Thyroid gland (tissue), 4 donors: ENCODE measurements around the gene CNDP2. TPM values are rescaled to one million over a fixed set of nuclear protein-coding genes. Genes with fewer than 3 reads are reported as not detected.

Experiments
- DNase-seq, 2 donors: peaks; one replicate each; pipeline ENCODE4 v3.0.0-alpha.2; 2019
- H3K27ac ChIP-seq, 3 donors: fragments of 200-600 bp; sonication (generic); 1 replicate in 2 of 3; 2 replicates in 1 of 3; pipeline ENCODE4 v1.5.1; 2016 to 2019; ENCODE audit warnings: mild to moderate bottlenecking in 1 of 3, moderate library complexity in 1 of 3
- H3K27me3 ChIP-seq: fragments of 200-600 bp; sonication (generic); one replicate; pipeline ENCODE4 v1.5.1; 2019
- H3K36me3 ChIP-seq, 2 donors: fragments of 200-600 bp; sonication (generic); one replicate each; pipeline ENCODE4 v1.5.1; 2016 to 2019
- H3K4me1 ChIP-seq, 2 donors: fragments of 200-600 bp; sonication (generic); one replicate each; pipeline ENCODE4 v1.5.1; 2017 to 2019
- H3K4me3 ChIP-seq, 3 donors: fragments of 200-600 bp; sonication (generic); replicated peaks in 1 of 3; 1 replicate in 2 of 3; 2 replicates in 1 of 3; pipeline ENCODE4 v1.5.1; 2016; ENCODE audit warnings: mild to moderate bottlenecking in 1 of 3
- H3K9me3 ChIP-seq: fragments of 200-600 bp; sonication (generic); one replicate; pipeline ENCODE4 v1.5.1; 2017
- CTCF ChIP-seq, 6 experiments: fragments of 200-600 bp in 3 of 6; fragments of 450-650 bp in 3 of 6; sonication (generic) in 3 of 6; IDR thresholded peaks; one replicate each; pipeline ENCODE4 v1.5.1; 2016 to 2019; ENCODE audit warnings: antibody characterized with exemption in 6 of 6, mild to moderate bottlenecking in 2 of 6, inconsistent platforms in 1 of 6, moderate library complexity in 1 of 6
- POLR2A ChIP-seq, 2 donors: fragments of 450-650 bp; IDR thresholded peaks; one replicate each; pipeline ENCODE4 v1.6.1; 2017; ENCODE audit warnings: antibody characterized with exemption in 2 of 2, mild to moderate bottlenecking in 2 of 2, moderate library complexity in 1 of 2
- WGBS, 2 donors: methylation state at CpG; one replicate each; pipeline ENCODE4 v1.1.5; 2017; 5-methylcytosine and 5-hydroxymethylcytosine counted together
- intact Hi-C: fragments of 100-400 bp; cut with DNase I; formaldehyde crosslinking; loops from one replicate; pipeline ENCODE4 v1.15.1; 2023
- total RNA-seq, 4 donors: library from RNA; depleted of rRNA; stranded (reverse); fragments of >200 nt; gene quantifications; one replicate each; pipeline ENCODE4 v1.2.3, GENCODE V29; 2016

Gene CNDP2
- total RNA-seq, 4 donors from 2014 or later = 249 to 437 (median 301) TPM

- TF ChIP-seq CTCF (IDR thresholded peaks at IDR 0.05) = peak in 1 of 6 experiments; percentile 2
- no peak for TF ChIP-seq POLR2A (IDR thresholded peaks at IDR 0.05)
- H3K9me3 ChIP-seq = no peaks in the 10 kb centered on the region
- peaks cover 4 to 10% of the 10 kb centered on the region in 2 donors for H3K4me1 ChIP-seq
- no peak for DNase-seq
- no peak overlapping the region for H3K27ac ChIP-seq
- no peak overlapping the region for H3K4me3 ChIP-seq
- no peaks in the 10 kb centered on the region for H3K36me3 ChIP-seq
- intact Hi-C loops = loop anchor here (5.0 kb wide), 1 partner anchor 354 kb away; no protein-coding TSS in a partner anchor
- WGBS, 2 donors = 96 to 98% methylated on average over 6 of the region's 6 CpGs
- no peaks in the 10 kb centered on the region for H3K27me3 ChIP-seq
These were observed 54.7 kb downstream of the CNDP2 start for GRCh38 chr18:74550886-74551285.

- Histone ChIP-seq H3K4me3 (no peak overlapping the region), H3K36me3 (no peaks in the 10 kb centered on the region), H3K4me1 (peaks cover 4 to 10% of the 10 kb centered on the region in 2 donors), H3K9me3 (no peaks in the 10 kb centered on the region), H3K27ac (no peak overlapping the region), H3K27me3 (no peaks in the 10 kb centered on the region)
- 51 to 72% methylated on average over 3 of the region's 3 CpGs for WGBS, 2 donors
- no peak for DNase-seq
- no peak for TF ChIP-seq CTCF (IDR thresholded peaks at IDR 0.05)
- no peak for TF ChIP-seq POLR2A (IDR thresholded peaks at IDR 0.05)
- intact Hi-C loops = loop anchor here (5.0 kb wide), 1 partner anchor 354 kb away; no protein-coding TSS in a partner anchor
These were observed 55.3 kb downstream of the CNDP2 start for GRCh38 chr18:74551452-74551851.

GRCh38 chr18:74551936-74552555 is 55.9 kb downstream of the CNDP2 start:
- Histone ChIP-seq H3K9me3 (no peaks in the 10 kb centered on the region), H3K36me3 (no peaks in the 10 kb centered on the region)
- WGBS, 2 donors = 24 to 27% methylated on average over 5 of the region's 5 CpGs

GRCh38 chr18:74556126-74556525 is 60.0 kb downstream of the CNDP2 start:
- WGBS, 2 donors = 88 to 92% methylated on average over 11 of the region's 11 CpGs
- no peaks in the 10 kb centered on the region for H3K36me3 ChIP-seq
- H3K27me3 ChIP-seq = no peaks in the 10 kb centered on the region
- intact Hi-C loops = no loop called here
- TF ChIP-seq CTCF (IDR thresholded peaks at IDR 0.05) (no peak), POLR2A (IDR thresholded peaks at IDR 0.05) (no peak)
- DNase-seq = no peak
- no peak overlapping the region for H3K4me3 ChIP-seq
- H3K27ac ChIP-seq = no peak overlapping the region
- H3K9me3 ChIP-seq = no peaks in the 10 kb centered on the region
- peaks cover 4 to 15% of the 10 kb centered on the region in 2 donors for H3K4me1 ChIP-seq

More at GRCh38 chr18:74551936-74552555, 55.9 kb downstream of the CNDP2 start:
- no peaks in the 10 kb centered on the region for H3K27me3 ChIP-seq
- intact Hi-C loops = loop anchor here (5.0 kb wide), 1 partner anchor 355 kb away; no protein-coding TSS in a partner anchor
- H3K27ac ChIP-seq = no peak overlapping the region
- H3K4me3 ChIP-seq = no peak overlapping the region
- TF ChIP-seq POLR2A (IDR thresholded peaks at IDR 0.05) = no peak
- peak; percentile 66 to 85 (median 80) for TF ChIP-seq CTCF (IDR thresholded peaks at IDR 0.05)
- peak; percentile 89 for DNase-seq
- peaks cover under 1 to 9% of the 10 kb centered on the region in 2 donors for H3K4me1 ChIP-seq

GRCh38 chr18:74558096-74558495 is 61.9 kb downstream of the CNDP2 start:
- no peak overlapping the region for H3K27ac ChIP-seq
- peak; percentile 63 to 70 for DNase-seq
- H3K4me3 ChIP-seq = no peak overlapping the region
- intact Hi-C loops = no loop called here
- TF ChIP-seq CTCF (IDR thresholded peaks at IDR 0.05) (no peak), POLR2A (IDR thresholded peaks at IDR 0.05) (no peak)
- H3K27me3 ChIP-seq = no peaks in the 10 kb centered on the region
- 56 to 73% methylated on average over 4 of the region's 4 CpGs for WGBS, 2 donors
- H3K36me3 ChIP-seq = no peaks in the 10 kb centered on the region
- H3K9me3 ChIP-seq = no peaks in the 10 kb centered on the region
- peaks cover 4 to 20% of the 10 kb centered on the region in 2 donors for H3K4me1 ChIP-seq
